ENCODE data around the gene GTF3C2.
"Not testable (repeated sequence)": the region's sequence is repeated elsewhere in the genome, so short reads cannot be mapped to it uniquely, and the experiment has no call there.

Gene GTF3C2

GRCh38 chr2:27322766-27323595, 33.6 kb downstream of the GTF3C2 start, which contains the start of gene MPV17:
TSS of gene MPV17 (minus strand) at chr2:27323097. CDS start at chr2:27322517, 580 bp downstream.
- H3K4me1 ChIP-seq = peaks cover 18% of the 10 kb centered on the region
- peak within 1 kb of the TSS; percentile 90 for H2AFZ ChIP-seq
- peak within 1 kb of the TSS; percentile 95 for H3K4me3 ChIP-seq (ENCODE audit: low read depth, low read length)
- H3K79me2 ChIP-seq = no peaks in the 10 kb centered on the region
- H3K27ac ChIP-seq = peak within 1 kb of the TSS; percentile 97
- no peaks in the 10 kb centered on the region for H3K27me3 ChIP-seq (ENCODE audit: control insufficient read depth, insufficient read depth, low read length)
- H3K9me3 ChIP-seq (ENCODE audit: control insufficient read depth, low read length) = no peaks in the 10 kb centered on the region
- peak within 1 kb of the TSS; percentile 95 for H3K9ac ChIP-seq
- H3K36me3 ChIP-seq (ENCODE audit: control insufficient read depth, insufficient read depth, low read length) = no peaks in the 10 kb centered on the region
- peak within 1 kb of the TSS; percentile 96 for H3K4me2 ChIP-seq (ENCODE audit: low read length)
- TF ChIP-seq CTCF (IDR thresholded peaks at IDR 0.05) = no peak

GRCh38 chr2:27322301-27322765, 34.2 kb downstream of the GTF3C2 start:
- H3K27me3 ChIP-seq (ENCODE audit: control insufficient read depth, insufficient read depth, low read length) = no peaks in the 10 kb centered on the region
- H3K36me3 ChIP-seq (ENCODE audit: control insufficient read depth, insufficient read depth, low read length) = no peaks in the 10 kb centered on the region
- peak overlapping the region; percentile 64 for H3K9ac ChIP-seq
- H3K79me2 ChIP-seq = no peaks in the 10 kb centered on the region
- H3K4me3 ChIP-seq (ENCODE audit: low read depth, low read length) = peak overlapping the region; percentile 95
- peak overlapping the region; percentile 90 for H2AFZ ChIP-seq
- H3K27ac ChIP-seq = peak overlapping the region; percentile 97
- H3K4me2 ChIP-seq (ENCODE audit: low read length) = peak overlapping the region; percentile 96
- TF ChIP-seq CTCF (IDR thresholded peaks at IDR 0.05) = no peak
- peaks cover 18% of the 10 kb centered on the region for H3K4me1 ChIP-seq
- no peaks in the 10 kb centered on the region for H3K9me3 ChIP-seq (ENCODE audit: control insufficient read depth, low read length)

GRCh38 chr2:27320958-27321543, 35.5 kb downstream of the GTF3C2 start:
- no peaks in the 10 kb centered on the region for H3K27me3 ChIP-seq (ENCODE audit: control insufficient read depth, insufficient read depth, low read length)
- no peak overlapping the region for H3K4me3 ChIP-seq (ENCODE audit: low read depth, low read length)
- no peaks in the 10 kb centered on the region for H3K9me3 ChIP-seq (ENCODE audit: control insufficient read depth, low read length)
- H3K36me3 ChIP-seq (ENCODE audit: control insufficient read depth, insufficient read depth, low read length) = no peaks in the 10 kb centered on the region
- peaks cover 3% of the 10 kb centered on the region for H3K79me2 ChIP-seq
- H3K4me2 ChIP-seq (ENCODE audit: low read length) = no peak overlapping the region
- H3K9ac ChIP-seq = no peak overlapping the region
- TF ChIP-seq CTCF (IDR thresholded peaks at IDR 0.05) = peak; percentile 63
- H3K4me1 ChIP-seq = peaks cover 18% of the 10 kb centered on the region
- peak overlapping the region; percentile 26 for H2AFZ ChIP-seq
- peak overlapping the region; percentile 97 for H3K27ac ChIP-seq

- H3K9me3 ChIP-seq (ENCODE audit: control insufficient read depth, low read length); H3K79me2 ChIP-seq; H3K4me2 ChIP-seq (ENCODE audit: low read length); H3K27ac ChIP-seq; H3K9ac ChIP-seq; H3K36me3 ChIP-seq (ENCODE audit: control insufficient read depth, insufficient read depth, low read length); H3K27me3 ChIP-seq (ENCODE audit: control insufficient read depth, insufficient read depth, low read length); H3K4me3 ChIP-seq (ENCODE audit: low read depth, low read length); H2AFZ ChIP-seq: not testable (repeated sequence)
- peaks cover 18% of the 10 kb centered on the region for H3K4me1 ChIP-seq
Observed at GRCh38 chr2:27319839-27320238, 36.7 kb downstream of the GTF3C2 start.

- Histone ChIP-seq H3K79me2 (peaks cover 3% of the 10 kb centered on the region), H3K4me1 (peaks cover 14% of the 10 kb centered on the region), H3K9ac (no peak overlapping the region), H3K9me3 (ENCODE audit: control insufficient read depth, low read length) (no peaks in the 10 kb centered on the region), H3K4me2 (ENCODE audit: low read length) (no peak overlapping the region), H2AFZ (no peak overlapping the region), H3K27ac (no peak overlapping the region), H3K36me3 (ENCODE audit: control insufficient read depth, insufficient read depth, low read length) (no peaks in the 10 kb centered on the region), H3K4me3 (ENCODE audit: low read depth, low read length) (no peak overlapping the region), H3K27me3 (ENCODE audit: control insufficient read depth, insufficient read depth, low read length) (no peaks in the 10 kb centered on the region)
- no peak for TF ChIP-seq CTCF (IDR thresholded peaks at IDR 0.05)
Observed at GRCh38 chr2:27316655-27317412, 39.7 kb downstream of the GTF3C2 start.
